A673 (cell line): ENCODE measurements around the gene SP8.

ENCODE experiments used
- EZH2 ChIP-seq: fragments of 200-600 bp; sonication (generic); IDR thresholded peaks from 2 replicates; pipeline ENCODE4 v1.6.1; 2017; ENCODE audit warnings: borderline replicate concordance, low read depth, mild to moderate bottlenecking, mixed read lengths, antibody characterized with exemption, low read length; ENCODE audit not compliant: poor library complexity, severe bottlenecking
- TF ChIP-seq, protein P1 (sequence below): fragments of 300-800, 200-600 bp; sonication (generic); conservative IDR thresholded peaks from 2 replicates; pipeline ENCODE4 v1.5.1; 2017; ENCODE audit warnings: low read depth, mild to moderate bottlenecking, antibody characterized with exemption, low read length, moderate library complexity, mixed read lengths

GRCh38 chr7:20835111-20835750 is 48.5 kb upstream of the SP8 start:
- TF ChIP-seq, protein P1, sequence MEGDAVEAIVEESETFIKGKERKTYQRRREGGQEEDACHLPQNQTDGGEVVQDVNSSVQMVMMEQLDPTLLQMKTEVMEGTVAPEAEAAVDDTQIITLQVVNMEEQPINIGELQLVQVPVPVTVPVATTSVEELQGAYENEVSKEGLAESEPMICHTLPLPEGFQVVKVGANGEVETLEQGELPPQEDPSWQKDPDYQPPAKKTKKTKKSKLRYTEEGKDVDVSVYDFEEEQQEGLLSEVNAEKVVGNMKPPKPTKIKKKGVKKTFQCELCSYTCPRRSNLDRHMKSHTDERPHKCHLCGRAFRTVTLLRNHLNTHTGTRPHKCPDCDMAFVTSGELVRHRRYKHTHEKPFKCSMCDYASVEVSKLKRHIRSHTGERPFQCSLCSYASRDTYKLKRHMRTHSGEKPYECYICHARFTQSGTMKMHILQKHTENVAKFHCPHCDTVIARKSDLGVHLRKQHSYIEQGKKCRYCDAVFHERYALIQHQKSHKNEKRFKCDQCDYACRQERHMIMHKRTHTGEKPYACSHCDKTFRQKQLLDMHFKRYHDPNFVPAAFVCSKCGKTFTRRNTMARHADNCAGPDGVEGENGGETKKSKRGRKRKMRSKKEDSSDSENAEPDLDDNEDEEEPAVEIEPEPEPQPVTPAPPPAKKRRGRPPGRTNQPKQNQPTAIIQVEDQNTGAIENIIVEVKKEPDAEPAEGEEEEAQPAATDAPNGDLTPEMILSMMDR, result no peak
- TF ChIP-seq EZH2, result no peak
